GM10847 (cell line): ENCODE data around the gene TNNI2.

Experiments
- POLR2A ChIP-seq: IDR thresholded peaks from 2 replicates; pipeline ENCODE4 v1.6.1; 2011; ENCODE audit not compliant: insufficient read length; ENCODE audit errors: extremely low read depth

The TNNI2 gene

GRCh38 chr11:1881442-1882264 lies 42.9 kb downstream of the TNNI2 start:
- no peak for TF ChIP-seq POLR2A

- no peak for TF ChIP-seq POLR2A
Measured at GRCh38 chr11:1882265-1883238, 43.8 kb downstream of the TNNI2 start.

GRCh38 chr11:1883346-1884302 lies 44.8 kb downstream of the TNNI2 start:
- no peak for TF ChIP-seq POLR2A

- no peak for TF ChIP-seq POLR2A
Measured at GRCh38 chr11:1884303-1884700, 45.5 kb downstream of the TNNI2 start.

- no peak for TF ChIP-seq POLR2A
Measured at GRCh38 chr11:1887451-1888346, 48.9 kb downstream of the TNNI2 start.

- TF ChIP-seq POLR2A: no peak
Measured at GRCh38 chr11:1888347-1888753, 49.6 kb downstream of the TNNI2 start.

GRCh38 chr11:1888811-1889210 lies 50.0 kb downstream of the TNNI2 start:
- no peak for TF ChIP-seq POLR2A

- TF ChIP-seq POLR2A: no peak
Measured at GRCh38 chr11:1889224-1889930, 50.6 kb downstream of the TNNI2 start.

- TF ChIP-seq POLR2A: no peak
Measured at GRCh38 chr11:1889941-1890855, 51.4 kb downstream of the TNNI2 start.
